Stimulated activated CD4-positive, alpha-beta T cell treated with anti-CD3 and anti-CD28 coated beads, Interleukin-4, amount 100 ng/mL, for 1 hour (primary cell): ENCODE data around the gene EPHB6.

ENCODE experiments used
- DNase-seq: peaks from one replicate; pipeline ENCODE4 v3.0.0-alpha.2; 2020

EPHB6 gene

DNA sequence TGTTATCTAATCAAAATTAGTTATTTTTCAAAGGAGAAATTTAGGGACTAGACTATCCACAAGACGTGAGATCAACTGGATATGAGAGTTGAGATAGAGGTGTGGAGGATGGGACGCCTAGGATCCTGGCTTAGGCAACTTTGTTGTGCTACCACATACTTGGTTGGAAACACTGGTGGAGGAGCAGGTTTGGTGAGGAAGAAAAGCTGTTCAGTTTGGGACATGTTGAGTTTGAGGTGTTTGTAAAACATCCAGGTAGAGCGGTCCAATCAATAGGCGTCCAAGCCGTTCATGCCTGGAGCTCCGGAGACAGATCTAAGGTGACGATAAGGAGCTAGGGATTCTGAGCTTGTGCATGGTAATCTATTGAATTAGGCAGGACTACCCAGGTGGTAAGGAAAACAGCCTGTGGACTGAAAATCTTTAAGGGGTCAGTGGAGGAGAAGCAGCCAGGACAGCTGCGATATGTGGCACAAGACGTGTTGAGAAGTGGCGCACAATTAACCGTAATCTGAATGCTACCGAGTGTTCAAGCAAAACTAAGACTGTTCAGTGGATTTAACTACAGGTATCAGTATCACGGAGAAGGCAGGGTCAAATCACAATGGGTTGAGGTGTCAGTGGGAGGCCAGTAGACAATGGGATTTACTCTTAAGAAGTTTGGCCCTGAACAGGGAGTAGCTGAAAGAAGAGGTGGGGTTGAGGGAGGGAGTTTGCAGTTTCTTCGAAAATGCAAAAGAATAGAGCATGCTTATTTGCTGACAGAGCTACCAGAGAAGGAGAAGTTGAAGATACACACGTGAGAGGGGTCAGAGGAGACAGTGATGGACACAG is 46.8 kb downstream of the EPHB6 start:
- DNase-seq: no peak

- DNase-seq: no peak
Observed at GRCh38 chr7:142904128-142904527, 49.3 kb downstream of the EPHB6 start.

DNA sequence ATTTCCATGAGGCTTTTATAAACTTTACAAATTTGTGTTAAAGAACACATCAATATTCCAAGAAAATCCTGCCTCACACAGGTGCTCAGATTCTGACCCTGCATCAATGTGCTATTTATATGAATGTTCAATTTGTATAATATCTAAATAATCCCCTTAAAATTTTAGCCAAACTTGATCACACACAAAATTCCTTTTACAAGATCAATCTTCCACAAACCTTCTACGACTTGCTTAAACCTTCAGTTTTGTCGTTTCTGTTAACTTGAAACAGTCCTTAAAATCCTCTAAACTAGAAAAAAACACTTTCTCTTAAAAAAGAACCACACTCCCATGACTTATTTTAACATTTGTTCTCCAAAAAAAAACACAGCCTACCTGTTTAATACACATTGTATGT is 50.9 kb downstream of the EPHB6 start:
- DNase-seq: no peak

DNA sequence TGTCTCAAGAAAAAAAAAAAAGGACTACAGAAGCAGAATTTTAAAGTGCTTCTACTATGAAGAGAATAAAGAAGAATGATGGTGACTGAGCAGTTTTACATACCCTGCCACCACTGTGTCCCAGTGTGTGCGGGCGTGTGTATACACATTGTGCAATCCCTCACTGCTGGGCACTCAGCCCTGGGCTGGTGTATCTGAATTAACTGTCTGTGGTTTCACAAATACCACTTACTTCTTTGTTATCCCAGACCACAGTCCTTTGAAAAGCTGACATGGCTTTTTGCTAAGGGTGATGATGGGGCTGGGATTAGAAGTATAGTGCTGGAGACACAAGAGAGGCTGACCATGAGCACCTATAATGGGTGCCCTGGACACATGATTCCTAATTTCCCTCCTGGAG is 51.8 kb downstream of the EPHB6 start:
- no peak for DNase-seq

- DNase-seq: no peak
Observed at GRCh38 chr7:142908290-142908689, 53.4 kb downstream of the EPHB6 start.

DNA sequence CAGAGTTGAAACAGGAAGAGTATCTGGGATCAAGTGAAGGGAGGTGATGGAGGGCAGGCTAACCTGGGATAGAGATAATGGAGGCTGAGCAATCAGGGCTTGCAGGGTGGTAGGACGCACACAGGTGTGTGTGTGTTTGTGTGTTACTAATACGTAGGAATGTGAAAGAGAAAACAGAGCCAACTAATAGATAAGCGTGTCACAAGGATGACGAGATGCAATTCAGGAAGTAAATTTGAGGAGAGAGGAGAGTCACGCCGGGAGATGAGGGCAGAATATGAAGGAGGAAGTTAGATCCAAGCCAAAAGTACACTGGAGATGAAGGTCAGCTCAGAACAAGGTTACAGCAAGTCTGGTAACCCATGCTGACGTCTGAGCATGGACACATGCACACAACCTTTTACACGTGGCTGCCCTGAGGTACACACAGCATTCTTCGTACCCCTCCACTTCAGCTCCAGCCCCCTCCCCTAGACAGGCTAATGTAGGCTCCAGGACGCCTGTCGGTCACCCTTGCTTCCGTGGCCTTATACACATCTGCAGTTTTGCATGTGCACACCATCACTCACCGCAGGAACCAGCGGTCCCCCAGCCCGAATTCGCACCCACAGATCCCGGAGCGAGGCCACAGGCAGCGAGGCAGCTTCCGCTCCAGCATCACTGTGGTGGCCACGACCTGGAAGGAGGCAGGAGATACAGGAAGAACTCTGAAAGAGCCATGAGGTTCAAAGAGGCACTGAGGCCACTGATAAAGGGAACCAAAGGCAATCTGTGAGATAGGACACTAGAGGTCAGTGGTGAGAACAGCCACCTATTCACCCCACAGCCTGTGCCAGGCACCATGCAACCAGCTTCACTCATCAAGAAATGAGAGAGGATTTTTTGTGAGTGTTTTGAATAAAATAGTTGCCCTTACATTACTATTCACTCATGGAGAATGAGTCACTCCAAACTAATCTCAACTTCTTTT is 54.3 kb downstream of the EPHB6 start:
- DNase-seq: no peak

DNA sequence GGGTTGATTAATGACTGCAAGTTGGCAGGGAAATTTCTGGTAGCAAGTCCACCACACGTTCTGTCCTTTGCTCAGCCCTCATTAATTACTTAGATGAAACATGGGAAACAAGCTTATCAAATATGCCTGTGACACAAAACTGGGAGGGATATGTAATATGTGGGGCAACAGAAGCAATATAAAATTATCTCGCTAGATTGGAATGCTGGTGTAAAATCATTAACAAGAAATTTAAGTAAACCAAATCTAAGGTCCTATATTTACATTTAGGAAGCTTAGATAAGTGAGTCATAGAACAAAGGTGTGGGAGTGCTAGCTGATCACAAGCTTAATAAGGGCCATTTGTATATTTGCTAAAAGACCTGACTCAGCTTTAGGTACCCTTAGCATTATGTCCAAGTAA is 55.2 kb downstream of the EPHB6 start:
- no peak for DNase-seq

GRCh38 chr7:142910481-142910880 is 55.6 kb downstream of the EPHB6 start:
- no peak for DNase-seq

- no peak for DNase-seq
Observed at GRCh38 chr7:142913051-142913450, 58.2 kb downstream of the EPHB6 start.

- no peak for DNase-seq
Observed at GRCh38 chr7:142913566-142913965, 58.7 kb downstream of the EPHB6 start.

GRCh38 chr7:142914121-142914520 is 59.2 kb downstream of the EPHB6 start:
- DNase-seq: no peak

GRCh38 chr7:142915315-142915714 is 60.4 kb downstream of the EPHB6 start:
- DNase-seq: no peak

DNA sequence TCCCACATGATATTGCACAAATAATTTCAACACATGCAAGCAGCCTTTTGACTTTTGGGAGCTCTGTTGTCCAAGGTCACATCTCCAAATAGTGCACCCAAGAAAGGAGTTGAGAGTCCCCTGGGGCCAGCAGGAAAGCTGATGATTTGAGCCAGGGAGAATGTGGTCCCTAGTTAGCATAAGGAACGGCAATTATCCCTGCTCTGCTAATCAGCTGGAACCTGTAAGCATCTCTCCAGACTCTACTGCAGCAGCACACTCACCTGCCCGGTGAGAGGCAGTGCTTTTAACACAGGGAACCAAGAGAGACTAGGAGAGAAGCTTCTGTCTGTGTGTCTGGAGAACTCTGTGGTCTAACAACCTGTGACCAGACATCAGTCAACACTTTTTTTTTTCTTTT is 61.6 kb downstream of the EPHB6 start:
- no peak for DNase-seq

- no peak for DNase-seq
Observed at GRCh38 chr7:142917447-142917846, 62.6 kb downstream of the EPHB6 start.

DNA sequence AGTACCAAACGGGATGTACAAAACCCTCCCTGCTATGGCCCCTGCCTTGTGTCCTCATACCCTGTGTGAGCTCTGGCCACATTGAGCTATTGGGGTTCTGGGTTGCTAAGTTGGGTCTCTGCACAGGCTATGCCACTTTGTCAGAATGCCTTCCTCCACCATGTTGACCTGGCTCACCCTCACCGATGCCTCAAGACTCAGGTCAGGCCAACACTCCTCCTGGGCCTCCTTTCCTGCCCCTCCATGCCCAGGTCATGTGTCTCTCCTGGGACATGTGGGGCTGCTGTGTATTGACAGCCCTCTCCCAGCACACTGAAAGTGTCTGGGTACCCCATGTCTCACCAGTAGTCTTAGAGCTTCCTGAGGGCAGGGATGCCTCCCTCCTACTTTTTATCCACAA is 64.0 kb downstream of the EPHB6 start:
- no peak for DNase-seq

DNA sequence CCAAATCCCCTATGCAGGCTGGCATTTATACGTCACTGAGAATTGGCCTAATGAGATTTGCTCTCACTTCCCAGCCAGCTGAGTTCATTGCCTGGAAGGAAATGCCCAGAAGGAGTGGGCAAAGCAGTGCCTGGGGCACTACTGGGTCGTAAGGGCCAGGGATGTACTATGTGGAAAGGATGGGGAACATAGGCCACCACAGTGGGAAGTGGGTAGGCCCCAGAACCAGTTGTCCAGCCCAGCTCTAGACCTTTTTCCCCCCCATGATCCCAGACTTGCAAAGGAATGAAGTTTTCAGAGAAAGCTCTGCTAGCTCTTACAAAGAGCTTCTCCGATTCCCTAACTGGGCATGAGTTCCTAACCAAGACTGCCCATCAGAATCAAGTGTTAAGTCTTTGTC is 64.8 kb downstream of the EPHB6 start:
- no peak for DNase-seq
